ENCODE measurements around the gene GAS7.

Gene GAS7

GRCh38 chr17:10198509-10199249 is at the start of gene GAS7:
Gene GAS7 (minus strand): TSS chr17:10198606.
- no peak for DNase-seq (ENCODE audit: low read depth, low spot score)

- DNase-seq (ENCODE audit: low read depth, low spot score), result no peak
Measured at GRCh38 chr17:10247810-10248209, 49.4 kb upstream of the GAS7 start.

GRCh38 chr17:10243883-10244844 is 45.8 kb upstream of the GAS7 start:
- no peak for DNase-seq (ENCODE audit: low read depth, low spot score)

GRCh38 chr17:10241781-10242180 is 43.4 kb upstream of the GAS7 start:
- DNase-seq (ENCODE audit: low read depth, low spot score), result no peak

- no peak for DNase-seq (ENCODE audit: low read depth, low spot score)
Measured at GRCh38 chr17:10238661-10239060, 40.3 kb upstream of the GAS7 start.

- DNase-seq (ENCODE audit: low read depth, low spot score), result no peak
Measured at GRCh38 chr17:10234033-10234432, 35.6 kb upstream of the GAS7 start.

GRCh38 chr17:10233161-10233560 is 34.8 kb upstream of the GAS7 start:
- no peak for DNase-seq (ENCODE audit: low read depth, low spot score)

- no peak for DNase-seq (ENCODE audit: low read depth, low spot score)
Measured at GRCh38 chr17:10229181-10229580, 30.8 kb upstream of the GAS7 start.

GRCh38 chr17:10226930-10227695 is 28.7 kb upstream of the GAS7 start:
- no peak for DNase-seq (ENCODE audit: low read depth, low spot score)

- no peak for DNase-seq (ENCODE audit: low read depth, low spot score)
Measured at GRCh38 chr17:10224582-10225195, 26.3 kb upstream of the GAS7 start.

- DNase-seq (ENCODE audit: low read depth, low spot score), result no peak
Measured at GRCh38 chr17:10219193-10219592, 20.8 kb upstream of the GAS7 start.

- DNase-seq (ENCODE audit: low read depth, low spot score), result no peak
Measured at GRCh38 chr17:10217916-10218315, 19.5 kb upstream of the GAS7 start.

- no peak for DNase-seq (ENCODE audit: low read depth, low spot score)
Measured at GRCh38 chr17:10216213-10216938, 18.0 kb upstream of the GAS7 start.

GRCh38 chr17:10215286-10215685 is 16.9 kb upstream of the GAS7 start:
- DNase-seq (ENCODE audit: low read depth, low spot score), result no peak

GRCh38 chr17:10211666-10212065 is 13.3 kb upstream of the GAS7 start:
- no peak for DNase-seq (ENCODE audit: low read depth, low spot score)

- DNase-seq (ENCODE audit: low read depth, low spot score), result no peak
Measured at GRCh38 chr17:10210151-10210574, 11.8 kb upstream of the GAS7 start.

- DNase-seq (ENCODE audit: low read depth, low spot score), result no peak
Measured at GRCh38 chr17:10208604-10209193, 10.3 kb upstream of the GAS7 start.

GRCh38 chr17:10207153-10207552 is 8.7 kb upstream of the GAS7 start:
- DNase-seq (ENCODE audit: low read depth, low spot score), result no peak

GRCh38 chr17:10205549-10206185 is 7.3 kb upstream of the GAS7 start:
- no peak for DNase-seq (ENCODE audit: low read depth, low spot score)

GRCh38 chr17:10201680-10202079 is 3.3 kb upstream of the GAS7 start:
- no peak for DNase-seq (ENCODE audit: low read depth, low spot score)
